HEK293 (cell line): ENCODE results near the gene UMAD1.

Experiments used
- CTCF ChIA-PET: fragments of 350-600 bp; formaldehyde crosslinking; extraction: SDS; loops from one replicate; lab custom pipeline; 2021; ENCODE audit warnings: antibody characterized with exemption; lab: Yijun Ruan, JAX
- POLR2A ChIA-PET: fragments of 300-600 bp; formaldehyde crosslinking; extraction: SDS; loops from one replicate; lab custom pipeline; 2020; ENCODE audit warnings: antibody characterized with exemption, inconsistent platforms; lab: Yijun Ruan, JAX
- H3K27ac ChIP-seq: fragments of 200-500 bp; sonication (Bioruptor generic); 2 replicates; pipeline ENCODE4 v1.5.1; 2014; ENCODE audit warnings: low read depth, low read length, control low read depth, inconsistent platforms; ENCODE audit errors: extremely low read depth
- H3K36me3 ChIP-seq, 2 experiments: fragments of 200-500 bp in 1 of 2; sonication (Bioruptor generic) in 1 of 2; 1 replicate in 1 of 2; 2 replicates in 1 of 2; pipeline ENCODE4 v1.5.1; 2014 to 2017; ENCODE audit warnings: inconsistent platforms in 2 of 2, low read length in 2 of 2; ENCODE audit not compliant: control insufficient read depth in 2 of 2, insufficient read depth in 1 of 2
- H3K4me1 ChIP-seq: fragments of 200-500 bp; sonication (Bioruptor generic); 2 replicates; pipeline ENCODE4 v1.5.1; 2014; ENCODE audit warnings: mild to moderate bottlenecking, low read length, inconsistent platforms; ENCODE audit not compliant: control insufficient read depth, insufficient read depth
- H3K4me3 ChIP-seq: 2 replicates; pipeline ENCODE4 v1.5.1; 2011; ENCODE audit warnings: low read depth, mild to moderate bottlenecking, control low read depth, low read length, moderate library complexity
- H3K9me3 ChIP-seq: fragments of 200-500 bp; sonication (Bioruptor generic); 2 replicates; pipeline ENCODE4 v1.5.1; 2014; ENCODE audit warnings: low read depth, low read length, inconsistent platforms; ENCODE audit not compliant: control insufficient read depth, insufficient read depth
- GLIS1 ChIP-seq: fragments of 450-650 bp; formaldehyde crosslinking; IDR thresholded peaks from 2 replicates; pipeline ENCODE4 v1.5.1; 2016; ENCODE audit warnings: missing biosample characterization, missing genetic modification characterization
- GLIS2 ChIP-seq: fragments of 450-650 bp; formaldehyde crosslinking; IDR thresholded peaks from 2 replicates; pipeline ENCODE4 v1.5.1; 2016; ENCODE audit warnings: missing biosample characterization, missing genetic modification characterization
- KLF10 ChIP-seq: fragments of 450-650 bp; IDR thresholded peaks from 2 replicates; pipeline ENCODE4 v1.5.1; 2018; ENCODE audit warnings: missing biosample characterization, mild to moderate bottlenecking, missing genetic modification characterization
- KLF16 ChIP-seq: fragments of 450-650 bp; formaldehyde crosslinking; IDR thresholded peaks from 2 replicates; pipeline ENCODE4 v1.5.1; 2017; ENCODE audit warnings: missing biosample characterization, missing genetic modification characterization
- OSR2 ChIP-seq: fragments of 450-650 bp; formaldehyde crosslinking; IDR thresholded peaks from 2 replicates; pipeline ENCODE4 v1.5.1; 2016; ENCODE audit warnings: missing biosample characterization, missing genetic modification characterization
- SALL2 ChIP-seq: fragments of 450-650 bp; formaldehyde crosslinking; IDR thresholded peaks from 2 replicates; pipeline ENCODE4 v1.5.0; 2017; ENCODE audit warnings: missing biosample characterization, mild to moderate bottlenecking, missing genetic modification characterization, borderline replicate concordance
- SCRT1 ChIP-seq: fragments of 450-650 bp; formaldehyde crosslinking; IDR thresholded peaks from 2 replicates; pipeline ENCODE4 v1.5.1; 2016; ENCODE audit warnings: missing biosample characterization, missing genetic modification characterization, borderline replicate concordance
- YY2 ChIP-seq: fragments of 450-650 bp; formaldehyde crosslinking; IDR thresholded peaks from 2 replicates; pipeline ENCODE4 v1.5.1; 2016; ENCODE audit warnings: missing biosample characterization, missing genetic modification characterization
- ZBTB20 ChIP-seq: fragments of 450-650 bp; formaldehyde crosslinking; IDR thresholded peaks from 2 replicates; pipeline ENCODE4 v1.5.1; 2016; ENCODE audit warnings: missing biosample characterization, missing genetic modification characterization
- ZFHX2 ChIP-seq: fragments of 450-650 bp; formaldehyde crosslinking; conservative IDR thresholded peaks from 2 replicates; pipeline ENCODE4 v1.5.1; 2016; ENCODE audit warnings: missing biosample characterization, missing genetic modification characterization
- ZNF140 ChIP-seq: fragments of 450-650 bp; formaldehyde crosslinking; IDR thresholded peaks from 2 replicates; pipeline ENCODE4 v1.5.1; 2016; ENCODE audit warnings: missing biosample characterization, missing genetic modification characterization
- ZNF155 ChIP-seq: fragments of 450-650 bp; formaldehyde crosslinking; IDR thresholded peaks from 2 replicates; pipeline ENCODE4 v1.5.1; 2016; ENCODE audit warnings: missing biosample characterization, missing genetic modification characterization
- ZNF157 ChIP-seq: fragments of 450-650 bp; formaldehyde crosslinking; IDR thresholded peaks from 2 replicates; pipeline ENCODE4 v1.5.1; 2016; ENCODE audit warnings: missing biosample characterization, missing genetic modification characterization
- ZNF211 ChIP-seq: fragments of 450-650 bp; formaldehyde crosslinking; IDR thresholded peaks from 2 replicates; pipeline ENCODE4 v1.5.1; 2016; ENCODE audit warnings: low read depth, missing biosample characterization, missing genetic modification characterization
- ZNF223 ChIP-seq: fragments of 450-650 bp; formaldehyde crosslinking; IDR thresholded peaks from 2 replicates; pipeline ENCODE4 v1.5.1; 2016; ENCODE audit warnings: missing biosample characterization, missing genetic modification characterization
- ZNF23 ChIP-seq: fragments of 450-650 bp; formaldehyde crosslinking; IDR thresholded peaks from 2 replicates; pipeline ENCODE4 v1.5.1; 2016; ENCODE audit warnings: missing biosample characterization, missing genetic modification characterization, borderline replicate concordance
- ZNF416 ChIP-seq: fragments of 450-650 bp; formaldehyde crosslinking; IDR thresholded peaks from 2 replicates; pipeline ENCODE4 v1.5.1; 2016; ENCODE audit warnings: missing biosample characterization, missing genetic modification characterization
- ZNF510 ChIP-seq: fragments of 450-650 bp; formaldehyde crosslinking; IDR thresholded peaks from 2 replicates; pipeline ENCODE4 v1.5.1; 2018; ENCODE audit warnings: mild to moderate bottlenecking, missing genetic modification characterization, missing biosample characterization; ENCODE audit not compliant: insufficient replicate concordance
- ZNF600 ChIP-seq: fragments of 450-650 bp; formaldehyde crosslinking; IDR thresholded peaks from 2 replicates; pipeline ENCODE4 v1.5.1; 2016; ENCODE audit warnings: missing biosample characterization, missing genetic modification characterization
- ZNF629 ChIP-seq: fragments of 450-650 bp; formaldehyde crosslinking; IDR thresholded peaks from 2 replicates; pipeline ENCODE4 v1.5.1; 2017; ENCODE audit warnings: missing biosample characterization, missing genetic modification characterization
- ZNF747 ChIP-seq: fragments of 450-650 bp; formaldehyde crosslinking; IDR thresholded peaks from 2 replicates; pipeline ENCODE4 v1.5.1; 2016; ENCODE audit warnings: missing biosample characterization, missing genetic modification characterization
- ZNF830 ChIP-seq: fragments of 450-650 bp; IDR thresholded peaks from 2 replicates; pipeline ENCODE4 v1.5.0; 2018; ENCODE audit warnings: missing biosample characterization, missing genetic modification characterization, low read depth, mild to moderate bottlenecking, moderate library complexity
- ZNF843 ChIP-seq: fragments of 450-650 bp; formaldehyde crosslinking; IDR thresholded peaks from 2 replicates; pipeline ENCODE4 v1.5.1; 2016; ENCODE audit warnings: missing biosample characterization, missing genetic modification characterization
- TF ChIP-seq, protein P1 (sequence below): fragments of 450-650 bp; formaldehyde crosslinking; IDR thresholded peaks from 2 replicates; pipeline ENCODE4 v1.5.1; 2016; ENCODE audit warnings: missing biosample characterization, missing genetic modification characterization
- TF ChIP-seq, protein P2 (sequence below): fragments of 450-650 bp; formaldehyde crosslinking; IDR thresholded peaks from 2 replicates; pipeline ENCODE4 v1.5.1; 2017; ENCODE audit warnings: missing biosample characterization, missing genetic modification characterization
- TF ChIP-seq, protein P3 (sequence below): fragments of 450-650 bp; formaldehyde crosslinking; IDR thresholded peaks from 2 replicates; pipeline ENCODE4 v1.5.1; 2017; ENCODE audit warnings: missing biosample characterization, missing genetic modification characterization
- TF ChIP-seq, protein P4 (sequence below): fragments of 450-650 bp; formaldehyde crosslinking; IDR thresholded peaks from 2 replicates; pipeline ENCODE4 v1.5.1; 2016; ENCODE audit warnings: missing biosample characterization, missing genetic modification characterization

UMAD1 gene

GRCh38 chr7:7745966-7746365 is 105.4 kb downstream of the UMAD1 start:
- no peak overlapping the region for H3K4me3 ChIP-seq
- CTCF ChIA-PET = interaction anchor here (1.3 kb wide), 1 partner anchor 64 kb away, joined by 6 read pairs; no protein-coding TSS in a partner anchor
- peaks cover 10% of the 10 kb centered on the region; the same call in 1 of the 2 replicates for H3K4me1 ChIP-seq
- POLR2A ChIA-PET = no interaction called here
- no peaks in the 10 kb centered on the region for H3K36me3 ChIP-seq
- no peaks in the 10 kb centered on the region for H3K9me3 ChIP-seq
- H3K27ac ChIP-seq = no peak overlapping the region
- no peak for TF ChIP-seq ZNF747 (tag by site-specific recombination)
- TF ChIP-seq ZNF510 (tag by site-specific recombination) = no peak
- TF ChIP-seq SCRT1 (tag by site-specific recombination) = no peak
- no peak for TF ChIP-seq ZFHX2
- TF ChIP-seq ZBTB20 (tag by site-specific recombination) = no peak
- no peak for TF ChIP-seq ZNF140 (tag by site-specific recombination)
- no peak for TF ChIP-seq ZNF155 (tag by site-specific recombination)
- TF ChIP-seq, protein P1, sequence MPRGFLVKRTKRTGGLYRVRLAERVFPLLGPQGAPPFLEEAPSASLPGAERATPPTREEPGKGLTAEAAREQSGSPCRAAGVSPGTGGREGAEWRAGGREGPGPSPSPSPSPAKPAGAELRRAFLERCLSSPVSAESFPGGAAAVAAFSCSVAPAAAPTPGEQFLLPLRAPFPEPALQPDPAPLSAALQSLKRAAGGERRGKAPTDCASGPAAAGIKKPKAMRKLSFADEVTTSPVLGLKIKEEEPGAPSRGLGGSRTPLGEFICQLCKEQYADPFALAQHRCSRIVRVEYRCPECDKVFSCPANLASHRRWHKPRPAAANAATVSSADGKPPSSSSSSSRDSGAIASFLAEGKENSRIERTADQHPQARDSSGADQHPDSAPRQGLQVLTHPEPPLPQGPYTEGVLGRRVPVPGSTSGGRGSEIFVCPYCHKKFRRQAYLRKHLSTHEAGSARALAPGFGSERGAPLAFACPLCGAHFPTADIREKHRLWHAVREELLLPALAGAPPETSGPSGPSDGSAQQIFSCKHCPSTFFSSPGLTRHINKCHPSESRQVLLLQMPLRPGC (tag by site-specific recombination) = no peak
- no peak for TF ChIP-seq ZNF843
- no peak for TF ChIP-seq SALL2 (tag by site-specific recombination)
- TF ChIP-seq ZNF223 (tag by site-specific recombination) = no peak
- TF ChIP-seq ZNF600 (tag by site-specific recombination) = no peak
- TF ChIP-seq ZNF416 (tag by site-specific recombination) = no peak
- TF ChIP-seq, protein P2, sequence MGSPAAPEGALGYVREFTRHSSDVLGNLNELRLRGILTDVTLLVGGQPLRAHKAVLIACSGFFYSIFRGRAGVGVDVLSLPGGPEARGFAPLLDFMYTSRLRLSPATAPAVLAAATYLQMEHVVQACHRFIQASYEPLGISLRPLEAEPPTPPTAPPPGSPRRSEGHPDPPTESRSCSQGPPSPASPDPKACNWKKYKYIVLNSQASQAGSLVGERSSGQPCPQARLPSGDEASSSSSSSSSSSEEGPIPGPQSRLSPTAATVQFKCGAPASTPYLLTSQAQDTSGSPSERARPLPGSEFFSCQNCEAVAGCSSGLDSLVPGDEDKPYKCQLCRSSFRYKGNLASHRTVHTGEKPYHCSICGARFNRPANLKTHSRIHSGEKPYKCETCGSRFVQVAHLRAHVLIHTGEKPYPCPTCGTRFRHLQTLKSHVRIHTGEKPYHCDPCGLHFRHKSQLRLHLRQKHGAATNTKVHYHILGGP (tag by site-specific recombination) = no peak
- no peak for TF ChIP-seq ZNF830 (tag by site-specific recombination)
- no peak for TF ChIP-seq KLF10 (tag by site-specific recombination)
- TF ChIP-seq ZNF23 (tag by site-specific recombination) = no peak
- no peak for TF ChIP-seq ZNF157
- no peak for TF ChIP-seq ZNF211
- no peak for TF ChIP-seq KLF16 (tag by site-specific recombination)

GRCh38 chr7:7746458-7746857 is 105.9 kb downstream of the UMAD1 start:
- H3K27ac ChIP-seq = no peak overlapping the region
- no peaks in the 10 kb centered on the region for H3K9me3 ChIP-seq
- H3K4me1 ChIP-seq = peaks cover 10% of the 10 kb centered on the region
- ChIA-PET POLR2A (no interaction called here), CTCF (interaction anchor here (1.3 kb wide), 1 partner anchor 65 kb away, joined by 6 read pairs; no protein-coding TSS in a partner anchor)
- H3K36me3 ChIP-seq = no peaks in the 10 kb centered on the region
- H3K4me3 ChIP-seq = no peak overlapping the region
- TF ChIP-seq GLIS1 (tag by site-specific recombination) = no peak
- TF ChIP-seq, protein P3, sequence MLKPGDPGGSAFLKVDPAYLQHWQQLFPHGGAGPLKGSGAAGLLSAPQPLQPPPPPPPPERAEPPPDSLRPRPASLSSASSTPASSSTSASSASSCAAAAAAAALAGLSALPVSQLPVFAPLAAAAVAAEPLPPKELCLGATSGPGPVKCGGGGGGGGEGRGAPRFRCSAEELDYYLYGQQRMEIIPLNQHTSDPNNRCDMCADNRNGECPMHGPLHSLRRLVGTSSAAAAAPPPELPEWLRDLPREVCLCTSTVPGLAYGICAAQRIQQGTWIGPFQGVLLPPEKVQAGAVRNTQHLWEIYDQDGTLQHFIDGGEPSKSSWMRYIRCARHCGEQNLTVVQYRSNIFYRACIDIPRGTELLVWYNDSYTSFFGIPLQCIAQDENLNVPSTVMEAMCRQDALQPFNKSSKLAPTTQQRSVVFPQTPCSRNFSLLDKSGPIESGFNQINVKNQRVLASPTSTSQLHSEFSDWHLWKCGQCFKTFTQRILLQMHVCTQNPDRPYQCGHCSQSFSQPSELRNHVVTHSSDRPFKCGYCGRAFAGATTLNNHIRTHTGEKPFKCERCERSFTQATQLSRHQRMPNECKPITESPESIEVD (tag by site-specific recombination) = peak; percentile 86
- TF ChIP-seq ZNF629 = no peak
- TF ChIP-seq YY2 (tag by site-specific recombination) = no peak
- TF ChIP-seq, protein P4, sequence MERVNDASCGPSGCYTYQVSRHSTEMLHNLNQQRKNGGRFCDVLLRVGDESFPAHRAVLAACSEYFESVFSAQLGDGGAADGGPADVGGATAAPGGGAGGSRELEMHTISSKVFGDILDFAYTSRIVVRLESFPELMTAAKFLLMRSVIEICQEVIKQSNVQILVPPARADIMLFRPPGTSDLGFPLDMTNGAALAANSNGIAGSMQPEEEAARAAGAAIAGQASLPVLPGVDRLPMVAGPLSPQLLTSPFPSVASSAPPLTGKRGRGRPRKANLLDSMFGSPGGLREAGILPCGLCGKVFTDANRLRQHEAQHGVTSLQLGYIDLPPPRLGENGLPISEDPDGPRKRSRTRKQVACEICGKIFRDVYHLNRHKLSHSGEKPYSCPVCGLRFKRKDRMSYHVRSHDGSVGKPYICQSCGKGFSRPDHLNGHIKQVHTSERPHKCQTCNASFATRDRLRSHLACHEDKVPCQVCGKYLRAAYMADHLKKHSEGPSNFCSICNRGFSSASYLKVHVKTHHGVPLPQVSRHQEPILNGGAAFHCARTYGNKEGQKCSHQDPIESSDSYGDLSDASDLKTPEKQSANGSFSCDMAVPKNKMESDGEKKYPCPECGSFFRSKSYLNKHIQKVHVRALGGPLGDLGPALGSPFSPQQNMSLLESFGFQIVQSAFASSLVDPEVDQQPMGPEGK = no peak
- TF ChIP-seq OSR2 (tag by site-specific recombination) = peak; percentile 43
- TF ChIP-seq GLIS2 (tag by site-specific recombination) = no peak
